Nephron progenitor cell (in vitro differentiated cells): ENCODE measurements around the gene XPC.

Experiments used
- DNase-seq: peaks from one replicate; pipeline ENCODE4 v3.0.0; 2021
- H3K27ac Mint-ChIP-seq: 2 replicates; pipeline ENCODE4 v1.8.0; 2021; ENCODE audit warnings: mild to moderate bottlenecking, moderate library complexity, mixed read lengths
- H3K27me3 Mint-ChIP-seq: 2 replicates; pipeline ENCODE4 v1.8.0; 2021; ENCODE audit warnings: mild to moderate bottlenecking, low read depth, mixed read lengths; ENCODE audit not compliant: poor library complexity
- H3K36me3 Mint-ChIP-seq: 2 replicates; pipeline ENCODE4 v1.8.0; 2021; ENCODE audit warnings: low read depth, mixed read lengths
- H3K4me1 Mint-ChIP-seq: 2 replicates; pipeline ENCODE4 v1.8.0; 2021; ENCODE audit warnings: mixed read lengths
- H3K4me3 Mint-ChIP-seq: 2 replicates; pipeline ENCODE4 v1.8.0; 2021; ENCODE audit warnings: mild to moderate bottlenecking, moderate library complexity, mixed read lengths
- H3K9me3 Mint-ChIP-seq: 2 replicates; pipeline ENCODE4 v1.8.0; 2021; ENCODE audit warnings: mild to moderate bottlenecking, moderate library complexity, mixed read lengths
- CTCF ChIP-seq: fragments of 200-600 bp; sonication (generic); IDR thresholded peaks from 2 replicates; pipeline ENCODE4 v1.5.0; 2021; ENCODE audit warnings: antibody characterized with exemption

XPC gene

DNA sequence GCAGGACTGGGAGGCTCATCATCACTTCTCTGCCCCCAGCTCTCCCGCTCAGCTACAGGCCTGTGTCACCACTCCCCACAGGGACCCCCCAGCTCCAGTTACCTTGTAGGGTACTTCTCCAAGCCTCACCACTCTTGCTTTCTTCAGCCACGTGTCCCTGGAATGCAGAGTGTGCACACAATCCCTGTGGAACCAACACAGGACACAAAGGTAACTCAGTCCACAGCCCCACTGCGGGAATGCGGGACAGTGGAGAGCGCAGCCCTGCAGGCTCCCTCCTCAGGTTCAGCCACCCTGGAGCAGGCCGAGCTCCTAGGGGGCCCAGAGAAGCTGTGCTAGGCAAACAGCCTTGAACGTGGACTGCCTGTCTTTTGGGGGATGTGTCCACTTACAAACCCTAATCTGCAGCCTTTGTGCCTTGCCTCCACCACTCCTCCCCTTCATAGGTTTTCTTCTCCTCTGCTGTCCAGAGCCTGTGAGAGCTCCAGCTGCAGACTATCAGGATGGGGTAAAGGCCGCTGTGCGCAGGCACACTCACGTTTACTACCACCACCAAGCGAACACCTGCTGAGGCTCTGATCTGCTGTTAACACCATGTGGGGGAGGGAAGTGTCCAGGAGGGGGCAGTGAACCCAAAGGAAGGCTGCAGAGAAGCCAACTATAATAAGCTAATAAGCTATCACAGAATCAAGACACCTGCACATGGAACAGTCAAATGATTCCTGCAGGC, 26.0 kb downstream of the XPC start:
- H3K9me3 Mint-ChIP-seq, result no peaks in the 10 kb centered on the region
- H3K27ac Mint-ChIP-seq, result no peak overlapping the region
- no peaks in the 10 kb centered on the region for H3K27me3 Mint-ChIP-seq
- no peak overlapping the region for H3K4me3 Mint-ChIP-seq
- no peak for DNase-seq
- no peak for TF ChIP-seq CTCF
- peaks cover 53% of the 10 kb centered on the region for H3K36me3 Mint-ChIP-seq
- H3K4me1 Mint-ChIP-seq, result no peaks in the 10 kb centered on the region

GRCh38 chr3:14151471-14152083, 26.8 kb downstream of the XPC start:
- H3K4me3 Mint-ChIP-seq, result no peak overlapping the region
- no peak for TF ChIP-seq CTCF
- peaks cover 53% of the 10 kb centered on the region for H3K36me3 Mint-ChIP-seq
- H3K9me3 Mint-ChIP-seq, result no peaks in the 10 kb centered on the region
- H3K27ac Mint-ChIP-seq, result no peak overlapping the region
- no peaks in the 10 kb centered on the region for H3K27me3 Mint-ChIP-seq
- DNase-seq, result no peak
- no peaks in the 10 kb centered on the region for H3K4me1 Mint-ChIP-seq

GRCh38 chr3:14150491-14151230, 27.7 kb downstream of the XPC start:
- H3K4me3 Mint-ChIP-seq, result no peak overlapping the region
- peaks cover 6% of the 10 kb centered on the region for H3K4me1 Mint-ChIP-seq
- H3K9me3 Mint-ChIP-seq, result no peaks in the 10 kb centered on the region
- H3K27me3 Mint-ChIP-seq, result no peaks in the 10 kb centered on the region
- peak overlapping the region; percentile 94 for H3K27ac Mint-ChIP-seq
- TF ChIP-seq CTCF, result no peak
- peaks cover 48% of the 10 kb centered on the region for H3K36me3 Mint-ChIP-seq
- DNase-seq, result no peak

DNA sequence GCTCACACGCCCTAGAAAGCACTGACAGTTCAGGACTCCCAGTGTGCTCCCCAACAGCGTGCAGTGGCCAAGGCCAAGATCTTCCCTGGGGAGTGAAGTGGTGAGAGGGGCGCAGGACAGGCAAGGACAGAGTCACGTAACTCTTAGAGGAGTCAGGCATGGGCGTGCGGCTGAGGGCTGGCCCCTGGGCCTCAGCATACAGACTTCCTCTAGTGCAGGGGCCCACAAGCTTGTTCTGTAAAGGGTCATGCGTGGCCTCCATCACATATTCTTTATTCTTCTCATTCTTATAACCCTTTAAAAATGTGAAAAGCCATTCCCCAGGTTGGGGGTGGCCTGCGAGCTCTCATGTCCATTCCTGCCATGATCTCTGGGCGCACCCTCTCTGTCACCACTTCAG, 28.3 kb downstream of the XPC start:
- Mint-ChIP-seq H3K4me1 (peaks cover 9% of the 10 kb centered on the region), H3K36me3 (peaks cover 48% of the 10 kb centered on the region), H3K4me3 (no peak overlapping the region), H3K9me3 (no peaks in the 10 kb centered on the region), H3K27ac (no peak overlapping the region), H3K27me3 (no peaks in the 10 kb centered on the region)
- TF ChIP-seq CTCF, result no peak
- DNase-seq, result no peak

DNA sequence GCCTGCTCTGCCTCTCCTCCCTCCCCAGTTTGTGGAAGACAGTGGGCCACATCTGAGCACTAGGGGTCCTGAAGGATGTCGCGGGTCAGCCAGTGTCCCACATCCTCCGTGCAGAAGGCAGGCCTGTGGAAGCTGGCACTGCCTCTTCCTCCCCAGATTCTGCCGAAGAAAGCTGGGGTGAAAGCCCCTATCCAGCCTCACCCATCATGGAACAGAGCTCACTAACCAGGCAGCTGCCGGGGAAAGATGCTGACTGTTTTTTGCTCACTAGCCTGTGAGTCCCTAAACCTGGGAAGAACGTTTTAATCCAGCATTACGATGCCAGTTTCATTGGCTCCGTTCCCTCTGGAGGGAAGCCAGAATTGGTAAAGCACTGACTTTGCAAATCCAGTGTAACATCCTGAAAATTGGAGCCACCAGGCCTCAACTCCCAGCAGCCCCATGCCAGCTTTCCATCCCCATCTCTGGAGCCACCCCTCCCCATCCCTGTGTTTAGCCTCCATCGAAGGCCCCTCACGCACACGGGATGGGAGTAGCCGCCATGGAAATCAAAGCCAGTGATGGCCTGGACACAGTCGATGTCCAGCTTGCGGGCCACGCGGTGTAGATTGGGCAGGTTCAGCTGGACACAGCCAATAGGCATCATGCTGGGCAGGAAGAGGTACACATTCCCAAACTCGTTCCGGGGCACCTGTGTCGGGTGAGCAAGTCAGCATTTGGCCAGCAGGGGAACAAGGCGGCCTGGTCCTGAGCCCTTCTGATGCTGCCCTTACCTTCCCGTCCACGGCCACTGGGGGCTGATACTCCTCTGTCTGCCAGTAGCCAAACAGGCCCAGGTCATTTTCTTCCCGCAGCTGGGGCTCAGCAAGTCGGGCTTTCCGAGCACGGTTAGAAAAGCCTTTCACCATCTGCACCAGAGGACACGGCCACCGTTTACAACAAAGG, 30.1 kb downstream of the XPC start:
- H3K27me3 Mint-ChIP-seq, result no peaks in the 10 kb centered on the region
- peak; percentile 26 for DNase-seq
- no peak for TF ChIP-seq CTCF
- H3K36me3 Mint-ChIP-seq, result peaks cover 37% of the 10 kb centered on the region
- no peak overlapping the region for H3K27ac Mint-ChIP-seq
- no peak overlapping the region for H3K4me3 Mint-ChIP-seq
- H3K4me1 Mint-ChIP-seq, result peaks cover 21% of the 10 kb centered on the region
- H3K9me3 Mint-ChIP-seq, result no peaks in the 10 kb centered on the region
